ENCODE measurements around the gene LCN6.

LCN6 gene

DNA sequence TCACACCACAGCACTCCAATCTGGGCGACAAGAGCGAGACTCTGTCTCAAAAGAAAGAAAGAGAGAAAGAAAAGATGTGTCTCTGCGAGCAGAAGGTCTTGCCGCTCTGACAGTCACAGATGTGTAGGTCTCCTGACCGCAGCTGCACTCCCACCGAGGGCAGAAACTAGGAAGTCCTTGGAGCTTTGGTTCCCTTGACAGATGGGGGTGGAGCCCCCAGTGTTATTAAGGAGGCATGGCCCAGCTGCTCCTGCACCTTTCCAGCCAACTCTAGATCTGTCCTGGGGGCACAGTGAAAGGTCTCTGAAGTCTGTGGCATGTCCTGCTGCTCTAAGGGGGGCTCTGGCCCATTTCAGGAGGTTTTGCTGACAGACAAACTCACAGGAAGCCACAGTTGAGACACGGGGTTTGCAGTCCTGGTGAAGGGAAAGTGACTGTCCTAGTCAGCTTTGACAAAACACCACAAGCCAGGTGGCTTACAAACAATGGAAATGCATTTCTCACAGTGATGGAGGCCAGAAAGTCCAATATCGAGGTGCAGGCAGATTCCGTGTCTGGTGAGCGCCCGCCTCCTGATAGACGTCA is 45.0 kb downstream of the LCN6 start:
- Histone ChIP-seq H3K4me3 (ENCODE audit: low read depth, low read length) (no peak overlapping the region), H3K79me2 (ENCODE audit: control insufficient read depth, insufficient read depth, low read length, unreplicated experiment) (no peaks in the 10 kb centered on the region), H3K27me3 (ENCODE audit: insufficient read depth, low read length) (no peaks in the 10 kb centered on the region), H3K4me1 (ENCODE audit: control insufficient read depth, insufficient read depth, low read length, unreplicated experiment) (no peaks in the 10 kb centered on the region), H3K36me3 (ENCODE audit: insufficient read depth, low read length) (no peaks in the 10 kb centered on the region), H2AFZ (ENCODE audit: low read length, unreplicated experiment) (no peak overlapping the region), H3K27ac (ENCODE audit: low read depth, low read length) (no peak overlapping the region)

- peaks cover 10% of the 10 kb centered on the region for H3K4me1 ChIP-seq (ENCODE audit: control insufficient read depth, insufficient read depth, low read length, unreplicated experiment)
- H3K27ac ChIP-seq (ENCODE audit: low read depth, low read length): no peak overlapping the region
- H3K36me3 ChIP-seq (ENCODE audit: insufficient read depth, low read length): no peaks in the 10 kb centered on the region
- H3K27me3 ChIP-seq (ENCODE audit: insufficient read depth, low read length): no peaks in the 10 kb centered on the region
- no peak overlapping the region for H2AFZ ChIP-seq (ENCODE audit: low read length, unreplicated experiment)
- H3K4me3 ChIP-seq (ENCODE audit: low read depth, low read length): no peak overlapping the region
- no peaks in the 10 kb centered on the region for H3K79me2 ChIP-seq (ENCODE audit: control insufficient read depth, insufficient read depth, low read length, unreplicated experiment)
These were observed 46.7 kb downstream of the LCN6 start for GRCh38 chr9:136701668-136702053.

DNA sequence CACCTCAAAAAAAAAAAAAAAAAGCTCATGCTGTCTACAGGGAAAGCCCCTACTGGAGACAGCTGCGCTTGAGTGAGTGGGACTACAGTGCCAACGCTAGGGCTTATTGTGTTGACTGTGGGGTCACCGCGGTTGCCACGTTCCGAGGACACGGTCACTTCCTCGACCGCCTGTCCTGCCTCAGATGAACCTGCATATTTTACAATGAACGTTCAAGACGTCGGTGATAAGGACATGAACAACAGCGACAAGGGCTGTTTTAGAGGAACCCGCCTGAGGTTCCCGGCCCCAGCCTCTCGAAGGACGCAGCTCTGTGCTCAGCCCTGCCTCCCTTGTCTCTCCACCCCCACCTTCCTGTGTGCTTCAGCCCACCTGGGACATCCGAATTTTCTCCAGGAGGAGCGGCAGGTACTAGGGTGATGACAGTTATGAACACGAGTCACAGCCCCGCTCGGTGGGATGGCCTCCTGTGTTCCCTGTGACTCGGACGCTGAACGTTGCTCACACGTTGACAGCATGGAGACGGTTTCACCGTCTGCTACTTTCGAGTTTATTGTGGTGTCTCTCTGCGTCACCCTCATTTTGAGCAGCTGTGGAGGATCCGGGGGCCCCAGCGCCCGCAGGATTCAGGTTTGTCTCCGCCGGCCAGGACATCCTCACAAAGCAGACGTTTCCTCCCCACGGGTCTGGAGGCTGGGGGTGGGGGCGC is 47.2 kb downstream of the LCN6 start:
- H3K79me2 ChIP-seq (ENCODE audit: control insufficient read depth, insufficient read depth, low read length, unreplicated experiment): no peaks in the 10 kb centered on the region
- H3K4me1 ChIP-seq (ENCODE audit: control insufficient read depth, insufficient read depth, low read length, unreplicated experiment): peaks cover 10% of the 10 kb centered on the region
- H2AFZ ChIP-seq (ENCODE audit: low read length, unreplicated experiment): no peak overlapping the region
- no peaks in the 10 kb centered on the region for H3K27me3 ChIP-seq (ENCODE audit: insufficient read depth, low read length)
- no peak overlapping the region for H3K4me3 ChIP-seq (ENCODE audit: low read depth, low read length)
- no peaks in the 10 kb centered on the region for H3K36me3 ChIP-seq (ENCODE audit: insufficient read depth, low read length)
- no peak overlapping the region for H3K27ac ChIP-seq (ENCODE audit: low read depth, low read length)

GRCh38 chr9:136700304-136700703 is 48.0 kb downstream of the LCN6 start:
- H3K27ac ChIP-seq (ENCODE audit: low read depth, low read length): no peak overlapping the region
- no peaks in the 10 kb centered on the region for H3K27me3 ChIP-seq (ENCODE audit: insufficient read depth, low read length)
- no peak overlapping the region for H3K4me3 ChIP-seq (ENCODE audit: low read depth, low read length)
- no peaks in the 10 kb centered on the region for H3K36me3 ChIP-seq (ENCODE audit: insufficient read depth, low read length)
- H2AFZ ChIP-seq (ENCODE audit: low read length, unreplicated experiment): no peak overlapping the region
- no peaks in the 10 kb centered on the region for H3K79me2 ChIP-seq (ENCODE audit: control insufficient read depth, insufficient read depth, low read length, unreplicated experiment)
- peaks cover 10% of the 10 kb centered on the region for H3K4me1 ChIP-seq (ENCODE audit: control insufficient read depth, insufficient read depth, low read length, unreplicated experiment)

DNA sequence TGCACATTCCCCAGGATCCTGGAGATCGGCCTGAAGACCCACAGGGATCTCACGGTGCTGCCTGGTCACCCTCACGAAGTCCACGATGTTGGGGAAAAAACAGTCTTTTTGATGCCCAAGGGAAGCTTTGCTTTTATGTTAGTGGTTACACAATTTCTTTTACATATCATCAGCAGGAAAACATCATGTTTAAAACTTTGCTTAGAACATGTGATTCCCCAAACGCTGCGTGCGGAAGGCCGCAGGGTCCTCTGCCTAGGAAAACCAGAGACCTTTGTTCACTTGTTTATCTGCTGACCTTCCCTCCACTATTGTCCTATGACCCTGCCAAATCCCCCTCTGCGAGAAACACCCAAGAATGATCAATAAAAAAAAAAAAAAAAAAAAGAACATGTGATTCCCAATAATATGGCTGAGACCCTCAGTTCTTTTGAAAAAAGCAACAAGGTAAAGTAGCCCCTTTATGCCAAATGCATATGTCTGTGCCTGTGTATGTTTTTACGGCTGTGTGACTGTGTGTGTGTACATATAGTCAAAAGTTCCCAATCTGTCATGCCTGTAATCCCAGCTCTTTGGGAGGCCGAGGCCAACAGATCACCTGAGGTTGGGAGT is 49.6 kb downstream of the LCN6 start:
- Histone ChIP-seq H3K4me1 (ENCODE audit: control insufficient read depth, insufficient read depth, low read length, unreplicated experiment) (peaks cover 14% of the 10 kb centered on the region), H3K36me3 (ENCODE audit: insufficient read depth, low read length) (no peaks in the 10 kb centered on the region), H3K27ac (ENCODE audit: low read depth, low read length) (no peak overlapping the region), H3K4me3 (ENCODE audit: low read depth, low read length) (no peak overlapping the region), H3K79me2 (ENCODE audit: control insufficient read depth, insufficient read depth, low read length, unreplicated experiment) (no peaks in the 10 kb centered on the region), H2AFZ (ENCODE audit: low read length, unreplicated experiment) (no peak overlapping the region), H3K27me3 (ENCODE audit: insufficient read depth, low read length) (no peaks in the 10 kb centered on the region)

DNA sequence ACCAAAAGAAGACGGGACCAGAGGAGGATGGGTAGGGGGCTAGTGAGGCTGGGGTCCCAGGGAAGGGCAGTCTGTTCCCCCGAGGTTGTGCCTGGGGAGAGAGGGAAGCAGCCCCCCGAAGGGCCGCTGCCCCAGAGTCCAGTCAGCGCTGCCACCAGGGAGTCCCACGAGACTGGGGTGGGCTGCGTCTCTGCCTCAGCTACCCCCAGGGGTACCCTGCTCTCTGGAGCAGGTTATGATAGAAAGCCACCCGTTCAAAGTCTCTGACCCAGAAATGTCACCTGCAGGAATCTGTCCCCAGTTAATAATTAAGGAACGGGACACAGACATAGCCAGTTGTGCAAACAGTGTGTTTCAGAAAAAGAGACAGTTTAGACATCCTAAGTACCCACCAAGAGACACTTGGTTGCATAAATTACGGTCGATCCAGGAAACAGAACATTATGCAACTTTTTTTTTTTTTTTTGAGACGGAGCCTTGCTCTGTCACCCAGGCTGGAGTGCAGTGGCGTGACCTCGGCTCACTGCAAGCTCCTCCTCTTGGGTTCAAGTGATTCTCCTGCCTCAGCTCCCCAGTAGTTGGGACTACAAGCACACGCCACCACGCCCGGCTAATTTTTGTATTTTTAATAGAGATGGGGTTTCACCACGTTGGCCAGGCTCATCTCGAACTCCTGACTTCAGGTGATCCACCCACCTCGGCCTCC is 50.4 kb downstream of the LCN6 start:
- peaks cover 17% of the 10 kb centered on the region for H3K4me1 ChIP-seq (ENCODE audit: control insufficient read depth, insufficient read depth, low read length, unreplicated experiment)
- no peaks in the 10 kb centered on the region for H3K79me2 ChIP-seq (ENCODE audit: control insufficient read depth, insufficient read depth, low read length, unreplicated experiment)
- no peaks in the 10 kb centered on the region for H3K27me3 ChIP-seq (ENCODE audit: insufficient read depth, low read length)
- no peak overlapping the region for H2AFZ ChIP-seq (ENCODE audit: low read length, unreplicated experiment)
- no peak overlapping the region for H3K27ac ChIP-seq (ENCODE audit: low read depth, low read length)
- H3K36me3 ChIP-seq (ENCODE audit: insufficient read depth, low read length): no peaks in the 10 kb centered on the region
- H3K4me3 ChIP-seq (ENCODE audit: low read depth, low read length): peak overlapping the region; percentile 47; the same call in 1 of the 2 replicates

GRCh38 chr9:136697146-136697820 is 51.0 kb downstream of the LCN6 start:
- Histone ChIP-seq H2AFZ (ENCODE audit: low read length, unreplicated experiment) (no peak overlapping the region), H3K36me3 (ENCODE audit: insufficient read depth, low read length) (no peaks in the 10 kb centered on the region), H3K27me3 (ENCODE audit: insufficient read depth, low read length) (no peaks in the 10 kb centered on the region), H3K4me3 (ENCODE audit: low read depth, low read length) (peak overlapping the region; percentile 47), H3K4me1 (ENCODE audit: control insufficient read depth, insufficient read depth, low read length, unreplicated experiment) (peaks cover 17% of the 10 kb centered on the region), H3K79me2 (ENCODE audit: control insufficient read depth, insufficient read depth, low read length, unreplicated experiment) (no peaks in the 10 kb centered on the region), H3K27ac (ENCODE audit: low read depth, low read length) (no peak overlapping the region)

DNA sequence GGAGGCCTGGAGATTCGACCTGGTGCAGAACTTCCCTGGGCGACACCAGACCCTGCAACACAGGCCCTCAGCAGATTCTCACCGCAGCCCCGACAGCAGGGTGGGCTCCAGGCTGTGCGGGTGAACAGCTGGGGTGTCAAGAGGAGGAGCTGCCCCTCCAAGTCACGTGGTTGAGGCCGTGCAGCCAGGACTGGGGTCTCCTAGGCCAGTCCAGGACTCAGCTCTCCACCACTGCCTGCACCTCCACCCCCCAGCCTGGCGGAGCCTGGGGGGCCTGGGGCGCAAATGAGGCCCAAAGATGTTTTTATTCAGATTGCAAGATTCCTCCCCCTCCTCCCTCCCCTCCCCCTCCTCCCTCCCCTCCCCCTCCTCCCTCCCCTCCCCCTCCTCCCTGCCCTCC is 51.8 kb downstream of the LCN6 start:
- H3K27me3 ChIP-seq (ENCODE audit: insufficient read depth, low read length): no peaks in the 10 kb centered on the region
- no peaks in the 10 kb centered on the region for H3K79me2 ChIP-seq (ENCODE audit: control insufficient read depth, insufficient read depth, low read length, unreplicated experiment)
- H3K27ac ChIP-seq (ENCODE audit: low read depth, low read length): no peak overlapping the region
- no peaks in the 10 kb centered on the region for H3K36me3 ChIP-seq (ENCODE audit: insufficient read depth, low read length)
- H3K4me1 ChIP-seq (ENCODE audit: control insufficient read depth, insufficient read depth, low read length, unreplicated experiment): peaks cover 17% of the 10 kb centered on the region
- no peak overlapping the region for H2AFZ ChIP-seq (ENCODE audit: low read length, unreplicated experiment)
- no peak overlapping the region for H3K4me3 ChIP-seq (ENCODE audit: low read depth, low read length)

- Histone ChIP-seq H3K27ac (ENCODE audit: low read depth, low read length) (no peak overlapping the region), H2AFZ (ENCODE audit: low read length, unreplicated experiment) (no peak overlapping the region), H3K4me3 (ENCODE audit: low read depth, low read length) (no peak overlapping the region), H3K36me3 (ENCODE audit: insufficient read depth, low read length) (no peaks in the 10 kb centered on the region), H3K27me3 (ENCODE audit: insufficient read depth, low read length) (no peaks in the 10 kb centered on the region), H3K79me2 (ENCODE audit: control insufficient read depth, insufficient read depth, low read length, unreplicated experiment) (no peaks in the 10 kb centered on the region), H3K4me1 (ENCODE audit: control insufficient read depth, insufficient read depth, low read length, unreplicated experiment) (peaks cover 17% of the 10 kb centered on the region)
These were observed 52.4 kb downstream of the LCN6 start for GRCh38 chr9:136695955-136696354.

GRCh38 chr9:136695435-136695895 is 52.9 kb downstream of the LCN6 start:
- H3K79me2 ChIP-seq (ENCODE audit: control insufficient read depth, insufficient read depth, low read length, unreplicated experiment): no peaks in the 10 kb centered on the region
- no peaks in the 10 kb centered on the region for H3K36me3 ChIP-seq (ENCODE audit: insufficient read depth, low read length)
- H3K4me1 ChIP-seq (ENCODE audit: control insufficient read depth, insufficient read depth, low read length, unreplicated experiment): peaks cover 17% of the 10 kb centered on the region
- H2AFZ ChIP-seq (ENCODE audit: low read length, unreplicated experiment): no peak overlapping the region
- H3K4me3 ChIP-seq (ENCODE audit: low read depth, low read length): no peak overlapping the region
- no peak overlapping the region for H3K27ac ChIP-seq (ENCODE audit: low read depth, low read length)
- H3K27me3 ChIP-seq (ENCODE audit: insufficient read depth, low read length): no peaks in the 10 kb centered on the region

All from ACC112 (cell line).